Measurements from ENCODE around the gene C1QTNF9.
"Not testable (repeated sequence)": the region's sequence is repeated elsewhere in the genome, so short reads cannot be mapped to it uniquely, and the experiment has no call there.

Gene C1QTNF9

DNA sequence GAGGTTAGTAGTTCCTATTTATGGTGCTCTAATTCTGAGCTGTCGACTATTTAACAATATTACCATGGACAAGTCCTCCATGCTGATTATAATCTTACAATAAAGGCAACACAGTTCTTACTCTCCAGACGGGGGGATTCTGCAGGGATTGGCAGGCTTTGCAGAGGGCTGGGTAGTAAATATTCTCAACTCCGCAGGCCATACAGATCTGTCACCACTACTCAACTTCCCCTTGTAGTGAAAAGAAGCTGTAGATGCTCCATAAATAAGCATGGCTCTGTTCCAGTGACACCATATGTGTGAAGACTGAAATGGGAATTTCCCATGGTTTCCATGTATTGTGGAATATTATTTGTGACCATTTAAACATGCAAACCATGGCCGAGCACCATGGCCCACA, 9.5 kb downstream of the C1QTNF9 start:
- not testable (repeated sequence) for FAIRE-seq; DNase-seq (ENCODE audit: insufficient read length, low spot score)

DNA sequence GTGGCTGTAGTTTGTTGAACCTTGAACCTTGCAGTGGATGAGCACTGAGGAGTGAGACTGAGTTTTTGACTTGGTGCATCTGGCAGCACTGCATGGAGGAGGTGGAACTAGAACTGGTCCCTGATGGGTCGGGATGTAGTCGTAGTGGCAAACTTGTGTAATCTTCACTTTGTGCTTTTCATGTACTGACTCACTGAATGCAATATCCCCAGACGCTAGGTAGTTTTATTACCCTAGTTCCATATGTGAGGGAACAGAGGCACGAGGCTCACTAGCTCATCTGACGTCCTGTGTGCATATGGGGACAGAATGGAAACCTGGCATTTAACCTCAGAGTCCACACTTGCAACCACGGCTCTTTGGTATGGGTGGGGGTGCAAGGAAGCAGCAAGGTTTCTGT, 10.3 kb downstream of the C1QTNF9 start:
- DNase-seq (ENCODE audit: insufficient read length, low spot score); FAIRE-seq: not testable (repeated sequence)

DNA sequence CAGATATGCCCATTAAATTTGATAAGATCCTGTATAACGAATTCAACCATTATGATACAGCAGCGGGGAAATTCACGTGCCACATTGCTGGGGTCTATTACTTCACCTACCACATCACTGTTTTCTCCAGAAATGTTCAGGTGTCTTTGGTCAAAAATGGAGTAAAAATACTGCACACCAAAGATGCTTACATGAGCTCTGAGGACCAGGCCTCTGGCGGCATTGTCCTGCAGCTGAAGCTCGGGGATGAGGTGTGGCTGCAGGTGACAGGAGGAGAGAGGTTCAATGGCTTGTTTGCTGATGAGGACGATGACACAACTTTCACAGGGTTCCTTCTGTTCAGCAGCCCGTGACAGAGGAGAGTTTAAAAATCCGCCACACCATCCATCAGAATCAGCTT, 12.0 kb downstream of the C1QTNF9 start:
- not testable (repeated sequence) for FAIRE-seq; DNase-seq (ENCODE audit: insufficient read length, low spot score)

DNA sequence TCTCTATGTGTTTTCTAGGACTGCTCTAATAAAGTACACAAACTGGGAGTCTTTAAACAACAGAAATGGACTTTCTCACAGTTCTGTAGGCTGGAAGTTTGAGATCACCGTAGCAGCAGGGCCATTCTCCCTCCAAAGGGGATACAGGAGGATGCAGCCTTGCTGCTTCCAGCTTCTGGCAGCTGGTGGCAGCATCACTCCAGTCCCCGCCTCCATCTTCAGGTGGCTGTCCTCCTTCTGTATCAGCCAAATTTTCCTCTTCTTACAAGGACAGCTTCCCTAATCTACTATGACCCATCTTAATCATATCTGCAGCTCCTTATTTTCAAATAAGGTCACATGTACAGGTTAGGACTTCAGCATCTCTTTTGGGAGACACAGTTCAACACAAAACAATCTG, 13.1 kb downstream of the C1QTNF9 start:
- DNase-seq (ENCODE audit: insufficient read length, low spot score); FAIRE-seq: not testable (repeated sequence)

DNA sequence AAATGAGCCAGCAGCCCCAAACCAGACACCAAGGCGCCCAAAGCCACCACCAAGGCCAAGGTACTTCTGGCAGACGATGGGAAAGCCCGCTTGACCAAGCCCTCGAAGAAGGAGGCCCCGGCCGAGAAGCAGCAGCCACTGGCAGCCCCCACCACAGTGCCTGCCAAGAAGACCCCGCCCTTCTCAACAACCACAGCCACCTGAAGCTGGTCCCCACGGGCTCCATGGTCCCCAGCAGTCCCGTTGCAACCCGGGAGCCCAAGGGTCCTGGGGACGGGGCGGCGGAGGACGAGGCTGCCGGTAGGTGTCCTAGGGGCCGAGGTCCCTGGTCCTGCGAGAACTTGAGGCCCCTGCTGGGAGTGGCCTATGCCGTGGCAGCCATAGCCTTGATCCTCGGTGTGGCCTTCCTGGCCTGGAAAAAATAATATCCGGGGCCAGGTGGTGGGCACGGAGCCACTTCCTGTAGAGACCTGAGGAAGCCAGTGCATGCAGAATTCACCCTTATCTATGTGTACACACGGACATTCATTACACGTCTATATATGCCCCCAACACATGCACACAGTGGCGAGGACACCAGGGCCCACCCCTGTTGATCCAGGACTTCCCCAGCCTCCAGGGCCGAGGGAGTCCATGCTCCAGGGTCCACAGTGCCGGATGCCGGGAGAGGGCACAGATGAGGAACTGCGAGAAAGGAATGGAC, 13.8 kb downstream of the C1QTNF9 start:
- DNase-seq (ENCODE audit: insufficient read length, low spot score) (no peak), FAIRE-seq (no peak)

DNA sequence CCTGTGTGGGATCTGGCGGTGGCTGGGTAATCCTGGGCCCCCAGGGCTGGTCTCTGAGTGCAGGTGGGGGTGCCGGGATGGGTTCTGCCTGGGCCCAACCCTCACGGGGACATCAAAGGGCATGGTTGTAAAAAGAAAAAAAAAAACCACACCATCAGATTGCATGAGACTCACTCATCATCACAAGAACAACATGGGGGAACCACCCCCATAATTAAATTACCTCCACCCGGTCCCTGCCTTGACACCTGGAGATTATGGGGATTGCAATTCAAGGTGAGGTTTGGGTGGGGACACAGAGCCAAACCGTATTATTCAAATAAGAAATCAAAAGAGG, 14.3 kb downstream of the C1QTNF9 start:
- no peak for FAIRE-seq
- DNase-seq (ENCODE audit: insufficient read length, low spot score): no peak

DNA sequence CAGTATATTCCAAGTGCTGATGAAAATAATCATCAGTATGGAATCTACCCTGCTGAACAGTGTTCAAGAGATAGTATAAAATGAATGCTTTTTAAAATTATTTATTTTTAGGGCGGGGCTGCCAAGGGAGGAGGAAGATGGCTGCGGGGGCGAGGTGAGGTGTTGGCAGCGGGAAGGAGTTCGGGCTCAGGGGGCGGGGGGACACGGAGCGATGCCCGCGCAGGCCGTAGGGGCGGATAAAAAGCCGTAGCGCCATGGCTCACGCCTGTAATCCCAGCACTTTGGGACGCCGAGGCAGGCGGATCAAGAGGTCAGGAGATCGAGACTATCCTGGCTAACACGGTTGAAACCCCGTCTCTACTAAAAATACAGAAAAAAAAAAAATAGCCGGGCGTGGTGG, 18.2 kb downstream of the C1QTNF9 start:
- FAIRE-seq: not testable (repeated sequence)

DNA sequence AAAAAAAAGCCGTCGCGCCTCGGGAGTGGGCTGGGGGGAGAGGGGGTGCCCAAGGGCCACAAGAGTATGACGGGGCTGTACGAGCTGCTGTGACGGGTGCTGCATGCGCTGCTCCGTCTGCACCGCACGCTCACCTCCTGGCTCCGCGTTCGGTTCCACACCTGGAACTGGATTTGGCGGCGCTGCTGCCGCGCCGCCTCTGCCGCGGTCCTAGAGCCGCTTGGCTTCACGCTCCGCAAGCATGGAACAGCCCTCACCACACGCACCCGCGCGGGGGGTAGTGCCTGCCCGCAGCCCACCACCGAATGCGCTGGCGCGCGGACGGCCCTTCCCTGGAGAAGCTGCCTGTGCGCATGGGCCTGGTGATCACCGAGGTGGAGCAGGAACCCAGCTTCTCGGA, 18.8 kb downstream of the C1QTNF9 start:
- DNase-seq (ENCODE audit: insufficient read length, low spot score) (no peak), FAIRE-seq (no peak)

More for the DNA sequence above, 18.2 kb downstream of the C1QTNF9 start:
- not testable (repeated sequence) for DNase-seq (ENCODE audit: insufficient read length, low spot score)

DNA sequence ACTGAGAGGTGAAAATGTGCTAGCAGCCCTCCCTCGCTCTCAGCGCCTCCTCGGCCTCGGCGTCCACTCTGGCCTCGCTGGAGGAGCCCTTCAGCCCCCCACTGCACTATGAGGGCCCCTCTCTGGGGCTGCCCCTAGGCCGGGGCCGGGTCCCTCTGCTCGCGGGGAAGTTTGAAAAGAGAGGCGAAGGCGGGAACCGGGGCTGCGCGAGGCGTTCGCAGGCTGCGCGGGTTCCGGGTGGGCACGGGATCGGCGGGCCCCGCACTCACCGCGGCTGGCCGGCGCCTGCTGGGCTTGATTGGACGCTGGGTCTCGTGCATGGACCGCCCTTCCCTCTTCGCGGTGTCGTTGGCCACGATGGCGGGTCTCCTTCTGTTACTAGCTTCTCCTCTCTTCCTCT, 29.3 kb downstream of the C1QTNF9 start:
- FAIRE-seq: no peak

DNA sequence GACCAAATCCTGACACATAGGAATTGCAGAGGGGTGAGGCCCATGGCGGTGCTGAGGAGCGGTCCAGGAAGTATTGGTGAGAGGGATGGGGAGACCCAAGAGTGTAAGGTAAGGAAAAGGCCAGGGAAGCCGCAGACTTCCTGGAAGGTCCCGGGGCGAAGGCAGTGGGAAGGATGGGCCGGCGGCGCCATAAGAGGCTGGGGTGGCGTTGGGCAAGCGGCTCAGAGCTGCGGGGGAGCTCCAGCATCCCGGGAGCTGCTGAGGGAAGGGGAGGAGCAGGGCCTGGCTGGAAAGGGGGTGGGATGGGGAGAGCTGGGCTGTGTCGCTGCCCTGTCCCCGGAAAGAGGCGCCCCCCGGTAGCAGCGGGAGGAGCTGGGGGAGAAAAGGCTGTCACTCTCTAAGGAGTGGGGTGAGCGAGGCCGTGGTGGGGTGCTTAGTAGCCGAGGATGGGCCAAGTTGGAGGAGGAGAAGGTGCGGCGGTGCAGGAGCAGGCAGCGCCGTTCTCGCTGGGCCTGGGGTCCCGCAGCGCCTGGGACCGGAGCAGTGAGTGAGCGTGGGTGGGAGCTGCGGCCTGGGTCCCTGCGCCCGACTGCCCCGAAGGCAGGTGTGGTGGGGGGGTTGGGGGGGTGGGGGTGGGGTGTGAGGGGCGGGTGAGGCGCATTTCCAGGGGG, 30.7 kb downstream of the C1QTNF9 start:
- no peak for DNase-seq (ENCODE audit: insufficient read length, low spot score)
- no peak for FAIRE-seq

More for the DNA sequence above, 29.3 kb downstream of the C1QTNF9 start:
- DNase-seq (ENCODE audit: insufficient read length, low spot score): no peak

DNA sequence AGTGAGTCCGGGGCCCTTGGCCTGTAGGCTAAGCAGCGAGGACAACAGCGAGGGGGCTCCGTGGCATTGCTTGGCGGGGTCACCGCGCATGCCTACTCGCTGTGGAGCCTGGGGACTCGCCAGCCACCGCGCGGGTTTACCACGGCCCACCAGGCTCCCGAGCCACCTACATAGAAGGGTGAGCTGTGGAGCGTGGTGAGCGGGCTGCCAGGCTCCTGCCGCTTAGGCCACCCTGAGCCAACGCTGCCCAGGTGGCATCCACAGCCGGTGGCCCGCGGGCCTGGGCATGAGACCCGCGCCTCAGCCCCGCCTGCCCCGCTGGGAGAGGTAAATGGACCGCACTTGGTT, 31.2 kb downstream of the C1QTNF9 start:
- no peak for FAIRE-seq
- DNase-seq (ENCODE audit: insufficient read length, low spot score): no peak

DNA sequence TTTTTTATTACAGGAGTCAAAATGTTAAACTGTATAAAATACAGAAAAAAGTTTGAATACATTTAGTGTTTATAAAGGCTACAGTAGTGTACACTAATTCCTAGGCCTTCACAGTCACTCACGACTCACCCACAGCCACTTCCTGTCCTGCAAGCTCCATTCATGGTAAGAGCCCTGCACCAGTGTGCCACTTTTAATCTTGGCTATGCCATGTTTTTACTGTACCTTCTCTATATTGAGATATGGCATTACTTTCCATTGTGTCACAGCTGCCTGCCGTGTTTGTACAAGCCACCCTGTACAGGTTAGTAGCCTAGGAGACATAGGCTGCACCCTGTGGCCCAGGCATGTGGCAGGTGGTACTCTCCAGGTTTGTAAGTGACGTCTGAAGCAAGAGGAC, 32.1 kb downstream of the C1QTNF9 start:
- FAIRE-seq (no peak), DNase-seq (ENCODE audit: insufficient read length, low spot score) (no peak)

DNA sequence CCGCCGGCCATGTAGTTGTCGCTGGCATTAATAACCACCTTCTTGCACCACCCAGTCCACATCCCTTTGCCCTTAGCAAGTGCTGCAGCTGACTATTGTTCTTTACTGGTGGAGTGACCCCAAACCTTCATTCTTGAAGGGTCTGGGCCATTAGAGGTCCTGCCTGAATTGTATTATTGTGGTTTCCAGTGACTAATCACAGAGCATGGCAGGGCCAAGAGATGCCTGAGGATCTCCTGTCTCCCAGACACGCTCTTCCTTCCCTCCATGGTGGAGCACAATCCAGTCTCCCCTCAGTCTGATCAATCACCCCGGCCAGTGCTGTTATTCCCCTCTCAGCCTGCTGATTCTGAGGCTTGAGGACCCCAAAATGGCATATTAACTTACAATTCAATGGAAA, 39.0 kb downstream of the C1QTNF9 start:
- FAIRE-seq: no peak
- DNase-seq (ENCODE audit: insufficient read length, low spot score): no peak

DNA sequence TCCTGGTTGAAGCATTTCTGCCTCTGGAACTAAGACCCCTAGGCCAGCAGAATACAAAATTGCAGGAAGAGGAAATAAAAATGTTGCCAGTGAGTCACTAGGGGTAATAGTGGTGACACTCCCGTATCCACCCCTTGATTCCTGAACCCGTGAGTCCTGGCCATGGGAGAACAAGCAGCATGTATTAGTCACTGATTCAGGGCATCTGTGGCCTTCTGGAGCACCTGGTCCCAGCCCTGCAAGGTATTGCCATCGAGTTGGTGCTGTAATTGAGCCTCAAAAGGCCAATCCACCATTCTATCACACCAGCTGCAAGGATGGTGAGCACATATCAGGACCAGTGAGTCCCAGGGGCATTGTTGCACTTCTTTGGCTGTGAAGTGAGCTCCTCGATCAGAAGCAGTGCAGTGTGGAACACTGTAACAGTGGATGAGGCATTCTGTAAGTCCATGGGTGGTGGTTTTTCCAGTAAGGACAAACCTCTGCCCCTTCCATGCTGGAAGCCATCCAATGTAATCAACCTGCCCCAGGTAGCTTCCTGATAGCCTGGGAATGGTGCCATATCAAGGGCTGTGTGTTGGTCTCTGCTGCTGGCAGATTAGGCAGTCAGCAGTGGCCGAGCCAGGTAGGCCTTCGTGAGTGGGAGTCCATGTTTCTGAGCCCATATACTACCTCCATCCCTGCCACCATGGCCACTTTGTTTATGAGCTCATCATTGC, 39.6 kb downstream of the C1QTNF9 start:
- no peak for FAIRE-seq

DNA sequence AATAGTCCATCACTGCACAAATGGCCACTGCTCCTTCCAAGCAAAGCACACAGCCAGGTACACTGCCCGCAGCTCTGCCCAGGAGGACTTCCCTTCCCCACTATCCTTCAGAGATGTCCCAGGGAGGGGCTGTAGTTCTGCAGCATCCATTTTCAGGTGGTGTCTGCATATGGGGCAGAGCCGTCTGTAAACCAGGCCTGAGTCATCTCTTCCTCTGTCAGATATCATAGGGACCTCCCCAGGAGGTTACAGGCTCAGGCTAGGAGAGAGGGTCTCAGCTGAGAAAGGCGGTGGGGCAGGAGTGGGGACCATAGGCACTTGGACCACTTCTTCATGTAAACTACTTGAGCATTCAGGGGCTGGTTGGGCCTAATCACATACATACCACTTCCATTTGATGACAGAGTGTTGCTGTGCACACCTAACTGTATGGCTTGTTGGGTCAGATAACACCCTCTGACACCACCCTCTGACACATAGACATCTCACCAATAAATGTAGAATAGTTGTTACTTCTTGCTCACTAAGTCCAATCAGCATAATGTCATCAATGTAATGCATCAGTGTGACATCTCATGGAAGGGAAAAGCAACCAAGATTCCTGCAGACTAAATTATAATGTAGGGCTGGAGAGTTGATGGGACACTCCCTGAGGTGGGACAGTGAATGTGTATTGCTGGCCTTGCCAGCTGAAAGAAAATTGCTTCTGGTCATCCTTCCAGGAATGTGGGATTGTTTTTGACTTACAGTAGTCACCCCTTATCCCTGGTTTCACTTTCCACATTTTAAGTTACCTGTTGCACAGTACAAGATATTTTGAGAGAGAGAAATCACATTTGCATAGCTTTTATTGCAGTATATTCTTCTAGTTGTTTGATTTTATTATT, 40.6 kb downstream of the C1QTNF9 start:
- FAIRE-seq; DNase-seq (ENCODE audit: insufficient read length, low spot score): not testable (repeated sequence)

More for the DNA sequence above, 39.6 kb downstream of the C1QTNF9 start:
- DNase-seq (ENCODE audit: insufficient read length, low spot score): no peak

DNA sequence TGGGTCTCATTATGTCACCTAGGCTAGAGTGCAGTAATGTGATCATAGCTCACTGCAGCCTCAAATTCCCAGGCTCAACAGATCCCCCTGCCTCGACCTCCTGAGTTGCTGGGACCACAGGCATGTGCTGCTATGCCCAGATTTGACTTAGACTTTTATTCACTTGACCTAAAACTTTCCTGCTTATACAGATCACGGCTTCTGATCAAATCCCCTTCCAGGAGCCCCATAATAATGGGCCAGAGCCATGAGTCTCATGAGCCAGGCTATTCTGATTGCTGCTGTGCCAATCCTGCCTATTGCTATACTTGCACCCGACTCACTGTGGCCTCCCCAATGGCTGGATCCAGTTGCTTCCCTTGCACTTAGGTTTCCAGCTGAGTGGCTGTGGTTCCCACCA, 42.0 kb downstream of the C1QTNF9 start:
- FAIRE-seq (no peak), DNase-seq (ENCODE audit: insufficient read length, low spot score) (no peak)

DNA sequence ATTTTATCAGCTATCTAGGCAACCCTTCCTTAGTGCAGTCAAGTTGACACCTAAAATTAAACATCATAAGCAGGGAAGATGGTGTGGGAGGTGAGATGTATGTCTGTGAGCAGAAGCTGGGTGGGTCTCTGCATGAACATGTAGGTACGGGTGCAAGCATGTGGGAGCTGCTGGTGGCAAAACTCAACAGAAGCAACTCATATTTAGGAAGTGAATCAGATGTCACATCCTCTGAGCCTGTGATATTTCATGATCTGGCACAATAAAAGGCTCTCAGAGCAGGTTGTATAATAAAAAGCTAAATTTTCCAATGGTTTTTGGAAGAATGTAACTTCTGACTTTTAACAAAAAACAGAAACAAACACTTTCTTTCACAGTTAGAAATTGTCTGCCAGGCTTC, 44.4 kb downstream of the C1QTNF9 start:
- FAIRE-seq (no peak), DNase-seq (ENCODE audit: insufficient read length, low spot score) (no peak)

DNA sequence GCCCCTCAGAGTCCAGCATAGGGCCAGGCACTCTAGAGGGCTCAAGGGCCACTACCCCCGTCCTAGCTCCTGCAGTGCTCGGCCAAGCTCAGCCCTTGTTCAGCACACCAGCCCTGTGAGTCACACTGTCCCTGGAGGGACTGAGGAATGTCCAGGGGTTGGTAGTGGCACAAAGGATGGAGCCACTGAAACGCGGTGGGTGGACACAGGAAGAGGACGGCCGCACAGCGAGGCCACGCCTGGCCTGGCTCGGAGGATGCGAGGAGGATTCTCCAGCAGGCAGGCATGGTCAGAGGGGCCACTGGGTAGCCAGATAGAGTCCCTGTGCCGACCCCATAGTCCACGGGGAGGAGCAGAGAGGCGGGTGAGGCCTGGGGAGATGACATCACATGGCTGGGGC, 45.7 kb downstream of the C1QTNF9 start:
- DNase-seq (ENCODE audit: insufficient read length, low spot score) (no peak), FAIRE-seq (no peak)

DNA sequence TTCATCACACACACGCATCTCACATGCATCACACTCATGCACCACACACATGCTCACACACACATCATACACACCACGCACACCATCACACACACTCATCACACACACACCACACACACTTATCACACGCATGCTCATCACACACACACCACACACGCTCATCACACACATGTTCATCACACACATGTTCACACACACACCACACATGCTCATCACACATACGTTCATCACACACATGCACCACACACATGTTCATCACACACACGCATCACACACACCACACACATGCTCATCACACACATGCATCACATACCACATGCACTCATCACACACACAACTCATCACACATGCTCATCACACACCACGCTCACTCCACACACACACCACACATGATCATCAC, 46.9 kb downstream of the C1QTNF9 start:
- FAIRE-seq (peak; percentile 98), DNase-seq (ENCODE audit: insufficient read length, low spot score) (no peak)

DNA sequence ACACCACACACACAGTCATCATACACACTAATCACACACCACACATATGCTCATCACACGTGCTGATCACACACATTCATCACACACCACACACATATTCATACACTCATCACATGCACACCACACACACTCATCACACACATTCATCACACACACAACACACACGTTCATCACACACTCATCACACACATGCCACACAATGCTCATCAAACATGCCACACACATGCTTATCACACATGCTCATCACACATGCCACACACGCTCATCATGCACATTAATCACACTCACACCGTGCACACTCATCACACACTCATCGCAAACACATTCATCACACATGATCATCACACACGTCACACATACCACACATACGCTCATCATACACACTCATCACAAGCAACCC, 47.5 kb downstream of the C1QTNF9 start:
- DNase-seq (ENCODE audit: insufficient read length, low spot score) (no peak), FAIRE-seq (no peak)

DNA sequence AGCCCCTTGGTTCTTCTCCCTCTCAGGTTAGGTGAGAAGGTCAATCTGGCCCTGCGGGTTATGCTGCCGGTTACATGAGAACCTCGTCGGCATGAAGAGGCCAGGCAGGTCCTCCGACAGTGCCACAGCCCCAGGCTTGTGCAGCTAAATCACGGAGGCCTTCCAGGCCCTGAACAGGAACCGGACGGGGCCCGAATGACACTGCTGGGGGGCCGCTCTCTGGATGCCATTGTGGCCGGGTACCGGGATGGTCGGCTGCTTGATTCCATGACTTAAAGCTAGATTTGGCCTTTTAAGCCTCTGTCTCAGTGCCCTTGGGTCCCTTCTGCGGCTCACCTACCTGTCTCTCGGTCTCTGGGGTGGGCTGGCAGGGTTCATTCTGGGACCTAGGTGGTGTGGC, 48.4 kb downstream of the C1QTNF9 start:
- DNase-seq (ENCODE audit: insufficient read length, low spot score): no peak
- no peak for FAIRE-seq

Measured in HTR-8/SVneo (cell line).